GM23338 (cell line): ENCODE data around the gene SFRP5. TPM values are rescaled to one million over a fixed set of nuclear protein-coding genes. Genes with fewer than 3 reads are reported as not detected.

Experiments
- ATAC-seq: fragments of 200-7000 bp; cut with Tn5 transposase; 3 replicates; pipeline ENCODE4 v1.9.1; 2020
- DNase-seq: peaks from one replicate; pipeline ENCODE4 v3.0.0-alpha.2; 2015; ENCODE audit warnings: low spot score
- H2AFZ ChIP-seq: fragments of 200-600 bp; sonication (generic); 2 replicates; pipeline ENCODE4 v1.8.0; 2016; ENCODE audit warnings: antibody characterized with exemption, mild to moderate bottlenecking, moderate library complexity
- H3F3A ChIP-seq: fragments of 200-600 bp; sonication (generic); replicated peaks from 2 replicates; pipeline ENCODE4 v1.8.0; 2017; ENCODE audit warnings: antibody characterized with exemption, mixed run types, low read depth
- H3K27ac ChIP-seq: fragments of 200-600 bp; sonication (generic); 2 replicates; pipeline ENCODE4 v1.6.1; 2016; ENCODE audit warnings: low read depth
- H3K27me3 ChIP-seq: fragments of 200-600 bp; sonication (generic); 2 replicates; pipeline ENCODE4 v1.8.0; 2016; ENCODE audit warnings: mild to moderate bottlenecking, mixed run types, moderate library complexity; ENCODE audit not compliant: insufficient read depth
- H3K36me3 ChIP-seq: fragments of 200-600 bp; sonication (generic); 2 replicates; pipeline ENCODE4 v1.8.0; 2016; ENCODE audit warnings: mild to moderate bottlenecking; ENCODE audit not compliant: insufficient read depth
- H3K4me1 ChIP-seq: fragments of 200-600 bp; sonication (generic); 2 replicates; pipeline ENCODE4 v1.8.0; 2016; ENCODE audit warnings: mild to moderate bottlenecking, moderate library complexity; ENCODE audit not compliant: insufficient read depth
- H3K4me2 ChIP-seq: fragments of 200-600 bp; sonication (generic); 2 replicates; pipeline ENCODE4 v1.7.1; 2017; ENCODE audit warnings: mixed run types
- H3K4me3 ChIP-seq: fragments of 200-600 bp; sonication (generic); 2 replicates; pipeline ENCODE4 v1.6.1; 2016; ENCODE audit warnings: mixed run types
- H3K79me2 ChIP-seq: fragments of 200-600 bp; sonication (generic); replicated peaks from 2 replicates; pipeline ENCODE4 v1.8.0; 2017; ENCODE audit warnings: mild to moderate bottlenecking; ENCODE audit not compliant: insufficient read depth
- H3K9me2 ChIP-seq: fragments of 200-600 bp; sonication (generic); 2 replicates; pipeline ENCODE4 v1.8.0; 2017; ENCODE audit not compliant: insufficient read depth
- H4K20me1 ChIP-seq: fragments of 200-600 bp; sonication (generic); replicated peaks from 2 replicates; pipeline ENCODE4 v1.8.0; 2017; ENCODE audit warnings: mild to moderate bottlenecking; ENCODE audit not compliant: insufficient read depth
- H3K27ac Mint-ChIP-seq: 2 replicates; pipeline ENCODE4 v1.8.0; 2020; ENCODE audit warnings: inconsistent platforms, mild to moderate bottlenecking, moderate library complexity, mixed read lengths
- H3K27me3 Mint-ChIP-seq: 3 replicates; pipeline ENCODE4 v1.8.0; 2022; ENCODE audit warnings: low read depth, mild to moderate bottlenecking, moderate library complexity, mixed read lengths, inconsistent platforms; ENCODE audit not compliant: insufficient read depth, poor library complexity
- H3K36me3 Mint-ChIP-seq: 3 replicates; pipeline ENCODE4 v1.8.0; 2021; ENCODE audit warnings: low read depth, mild to moderate bottlenecking, inconsistent platforms, moderate library complexity, mixed read lengths
- H3K4me1 Mint-ChIP-seq: 3 replicates; pipeline ENCODE4 v1.8.0; 2020; ENCODE audit warnings: mild to moderate bottlenecking, inconsistent platforms, mixed read lengths
- H3K4me3 Mint-ChIP-seq: 3 replicates; pipeline ENCODE4 v1.8.0; 2021; ENCODE audit warnings: moderate library complexity, mild to moderate bottlenecking, inconsistent platforms, mixed read lengths
- H3K9me3 Mint-ChIP-seq: 3 replicates; pipeline ENCODE4 v1.8.0; 2020; ENCODE audit warnings: moderate library complexity, mild to moderate bottlenecking, inconsistent platforms, mixed read lengths
- CREB1 ChIP-seq: fragments of 250-450 bp; sonication (Bioruptor Pico); IDR thresholded peaks from 2 replicates; pipeline ENCODE4 v1.5.0; 2020; ENCODE audit warnings: low read depth, mild to moderate bottlenecking, moderate library complexity
- EZH2 ChIP-seq: fragments of 200-600 bp; sonication (generic); IDR thresholded peaks from one replicate; pipeline ENCODE4 v1.8.0; 2017; ENCODE audit warnings: antibody characterized with exemption, mild to moderate bottlenecking, low read depth; ENCODE audit not compliant: unreplicated experiment
- EZH2phosphoT487 ChIP-seq: fragments of 200-600 bp; sonication (generic); IDR thresholded peaks from one replicate; pipeline ENCODE4 v1.8.1; 2018; ENCODE audit warnings: antibody characterized with exemption; ENCODE audit not compliant: unreplicated experiment
- JUNB ChIP-seq: IDR thresholded peaks from one replicate; pipeline ENCODE4 v1.6.1; 2016; ENCODE audit warnings: antibody characterized with exemption; ENCODE audit not compliant: unreplicated experiment
- NANOG ChIP-seq: IDR thresholded peaks from 2 replicates; pipeline ENCODE4 v1.6.1; 2016; ENCODE audit warnings: antibody characterized with exemption, borderline replicate concordance
- POLR2AphosphoS5 ChIP-seq: IDR thresholded peaks from 2 replicates; pipeline ENCODE4 v1.6.1; 2016; ENCODE audit warnings: antibody characterized with exemption, low read depth
- STAT1 ChIP-seq: IDR thresholded peaks from one replicate; pipeline ENCODE4 v1.6.1; 2016; ENCODE audit warnings: antibody characterized with exemption; ENCODE audit not compliant: unreplicated experiment
- ZNF114 ChIP-seq: fragments of 250-450 bp; sonication (Bioruptor Pico); IDR thresholded peaks from 2 replicates; pipeline ENCODE4 v1.5.0; 2020; ENCODE audit warnings: mild to moderate bottlenecking, moderate library complexity
- ZNF331 ChIP-seq: fragments of 250-450 bp; sonication (Bioruptor Pico); IDR thresholded peaks from 2 replicates; pipeline ENCODE4 v1.5.0; 2020; ENCODE audit warnings: low read depth, mild to moderate bottlenecking, moderate library complexity
- polyA plus RNA-seq: library from polyadenylated mRNA; unstranded; fragments of >200 nt; fragmentation: Nextera tagmentation; extraction: Ambion mirVana; gene quantifications from 2 replicates; pipeline ENCODE4 v1.2.1, GENCODE V29; 2016
- total RNA-seq: library from RNA; depleted of rRNA; stranded (reverse); fragments of >200 nt; shearing (Covaris generic); gene quantifications from 2 replicates; pipeline ENCODE4 v1.2.3, GENCODE V29; 2014
- TF ChIP-seq, protein P1 (sequence below): IDR thresholded peaks from one replicate; pipeline ENCODE4 v1.6.1; 2018; ENCODE audit warnings: antibody characterized with exemption; ENCODE audit not compliant: unreplicated experiment
- TF ChIP-seq, protein P2 (sequence below), 2 experiments: fragments of 200-600 bp in 1 of 2; sonication (generic) in 1 of 2; conservative IDR thresholded peaks; 2 replicates each; pipeline versions ENCODE4 v1.5.1 to v1.6.1; 2016 to 2017; ENCODE audit warnings: antibody characterized with exemption in 2 of 2, low read depth in 2 of 2, mild to moderate bottlenecking in 2 of 2, moderate library complexity in 1 of 2
- TF ChIP-seq, protein P3 (sequence below): IDR thresholded peaks from 2 replicates; pipeline ENCODE4 v1.6.1; 2016; ENCODE audit warnings: antibody characterized with exemption

SFRP5 gene
- total and polyA plus RNA-seq, 2 experiments from 2014 or later: 2.4 to 3.5 TPM

DNA sequence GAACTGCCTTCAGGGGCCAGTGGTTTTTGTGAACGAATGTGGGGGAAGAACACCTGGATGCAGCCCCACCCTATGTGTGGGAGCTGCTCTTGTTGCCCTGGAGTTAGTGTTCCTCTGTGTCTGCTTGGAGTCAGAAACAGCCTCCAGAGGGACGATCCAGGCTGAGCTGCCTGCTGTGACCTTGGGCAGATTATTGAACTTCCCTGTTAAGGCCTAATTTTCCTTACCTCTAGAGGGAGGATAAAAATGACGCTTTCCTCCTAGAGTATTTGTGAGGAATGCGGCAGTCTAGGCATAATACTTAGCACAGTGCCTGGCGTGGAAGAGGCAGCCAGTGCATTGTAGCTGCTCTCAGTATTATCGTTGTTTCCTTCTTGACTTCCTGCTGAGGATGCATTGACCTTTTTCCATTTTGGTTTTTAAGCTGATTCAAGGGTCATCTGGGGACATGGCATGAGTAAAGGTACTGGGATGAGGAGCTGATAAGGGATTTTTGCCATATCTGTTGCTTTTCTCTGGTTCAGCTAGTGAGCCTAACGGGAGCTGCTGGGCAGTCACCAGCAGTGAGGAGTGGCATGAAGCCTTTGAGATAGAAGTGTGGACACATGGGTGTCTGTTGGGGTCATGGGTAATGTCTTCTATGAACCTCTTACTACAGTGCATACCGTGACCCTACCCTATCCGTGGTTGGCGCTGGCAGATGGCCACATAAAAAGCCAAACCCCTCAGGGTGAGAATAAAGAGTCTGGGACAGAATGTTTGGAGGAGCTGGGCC lies 28.4 kb downstream of the SFRP5 start (continued):
- TF ChIP-seq, protein P1, sequence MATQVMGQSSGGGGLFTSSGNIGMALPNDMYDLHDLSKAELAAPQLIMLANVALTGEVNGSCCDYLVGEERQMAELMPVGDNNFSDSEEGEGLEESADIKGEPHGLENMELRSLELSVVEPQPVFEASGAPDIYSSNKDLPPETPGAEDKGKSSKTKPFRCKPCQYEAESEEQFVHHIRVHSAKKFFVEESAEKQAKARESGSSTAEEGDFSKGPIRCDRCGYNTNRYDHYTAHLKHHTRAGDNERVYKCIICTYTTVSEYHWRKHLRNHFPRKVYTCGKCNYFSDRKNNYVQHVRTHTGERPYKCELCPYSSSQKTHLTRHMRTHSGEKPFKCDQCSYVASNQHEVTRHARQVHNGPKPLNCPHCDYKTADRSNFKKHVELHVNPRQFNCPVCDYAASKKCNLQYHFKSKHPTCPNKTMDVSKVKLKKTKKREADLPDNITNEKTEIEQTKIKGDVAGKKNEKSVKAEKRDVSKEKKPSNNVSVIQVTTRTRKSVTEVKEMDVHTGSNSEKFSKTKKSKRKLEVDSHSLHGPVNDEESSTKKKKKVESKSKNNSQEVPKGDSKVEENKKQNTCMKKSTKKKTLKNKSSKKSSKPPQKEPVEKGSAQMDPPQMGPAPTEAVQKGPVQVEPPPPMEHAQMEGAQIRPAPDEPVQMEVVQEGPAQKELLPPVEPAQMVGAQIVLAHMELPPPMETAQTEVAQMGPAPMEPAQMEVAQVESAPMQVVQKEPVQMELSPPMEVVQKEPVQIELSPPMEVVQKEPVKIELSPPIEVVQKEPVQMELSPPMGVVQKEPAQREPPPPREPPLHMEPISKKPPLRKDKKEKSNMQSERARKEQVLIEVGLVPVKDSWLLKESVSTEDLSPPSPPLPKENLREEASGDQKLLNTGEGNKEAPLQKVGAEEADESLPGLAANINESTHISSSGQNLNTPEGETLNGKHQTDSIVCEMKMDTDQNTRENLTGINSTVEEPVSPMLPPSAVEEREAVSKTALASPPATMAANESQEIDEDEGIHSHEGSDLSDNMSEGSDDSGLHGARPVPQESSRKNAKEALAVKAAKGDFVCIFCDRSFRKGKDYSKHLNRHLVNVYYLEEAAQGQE: no peak
- TF ChIP-seq EZH2: no peak

DNA sequence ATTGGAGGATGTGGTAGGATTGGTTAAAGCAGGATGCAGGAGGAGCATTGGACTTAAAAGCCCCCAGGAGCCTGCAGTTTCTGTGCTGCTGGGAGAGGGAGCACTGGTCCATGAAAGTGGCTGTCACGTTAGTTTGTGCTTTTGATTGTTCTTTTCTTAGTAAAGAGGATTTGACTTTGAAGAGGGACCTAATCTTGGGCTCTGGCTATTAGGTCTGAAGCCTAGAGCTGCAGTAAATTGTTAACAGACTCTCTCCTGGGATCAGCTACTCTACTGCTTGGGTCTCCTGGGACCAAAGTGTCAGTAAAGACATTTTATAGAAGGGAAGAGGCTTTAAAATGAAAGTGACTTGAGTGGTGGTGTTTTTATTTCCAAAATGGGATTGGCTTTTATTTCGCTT lies 31.2 kb downstream of the SFRP5 start:
- peaks cover 18% of the 10 kb centered on the region for H4K20me1 ChIP-seq
- H3K4me1 Mint-ChIP-seq: peaks cover 11% of the 10 kb centered on the region
- TF ChIP-seq, protein P2, sequence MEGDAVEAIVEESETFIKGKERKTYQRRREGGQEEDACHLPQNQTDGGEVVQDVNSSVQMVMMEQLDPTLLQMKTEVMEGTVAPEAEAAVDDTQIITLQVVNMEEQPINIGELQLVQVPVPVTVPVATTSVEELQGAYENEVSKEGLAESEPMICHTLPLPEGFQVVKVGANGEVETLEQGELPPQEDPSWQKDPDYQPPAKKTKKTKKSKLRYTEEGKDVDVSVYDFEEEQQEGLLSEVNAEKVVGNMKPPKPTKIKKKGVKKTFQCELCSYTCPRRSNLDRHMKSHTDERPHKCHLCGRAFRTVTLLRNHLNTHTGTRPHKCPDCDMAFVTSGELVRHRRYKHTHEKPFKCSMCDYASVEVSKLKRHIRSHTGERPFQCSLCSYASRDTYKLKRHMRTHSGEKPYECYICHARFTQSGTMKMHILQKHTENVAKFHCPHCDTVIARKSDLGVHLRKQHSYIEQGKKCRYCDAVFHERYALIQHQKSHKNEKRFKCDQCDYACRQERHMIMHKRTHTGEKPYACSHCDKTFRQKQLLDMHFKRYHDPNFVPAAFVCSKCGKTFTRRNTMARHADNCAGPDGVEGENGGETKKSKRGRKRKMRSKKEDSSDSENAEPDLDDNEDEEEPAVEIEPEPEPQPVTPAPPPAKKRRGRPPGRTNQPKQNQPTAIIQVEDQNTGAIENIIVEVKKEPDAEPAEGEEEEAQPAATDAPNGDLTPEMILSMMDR (conservative IDR thresholded peaks at IDR 0.05; ENCODE audit: low read depth in 2 of 2): no peak
- TF ChIP-seq JUNB (no peak), STAT1 (no peak), POLR2AphosphoS5 (no peak), EZH2 (no peak), CREB1 (CRISPR knock-in tag) (no peak), EZH2phosphoT487 (no peak), NANOG (no peak), ZNF331 (CRISPR knock-in tag) (no peak), ZNF114 (CRISPR knock-in tag) (no peak)
- TF ChIP-seq, protein P3, sequence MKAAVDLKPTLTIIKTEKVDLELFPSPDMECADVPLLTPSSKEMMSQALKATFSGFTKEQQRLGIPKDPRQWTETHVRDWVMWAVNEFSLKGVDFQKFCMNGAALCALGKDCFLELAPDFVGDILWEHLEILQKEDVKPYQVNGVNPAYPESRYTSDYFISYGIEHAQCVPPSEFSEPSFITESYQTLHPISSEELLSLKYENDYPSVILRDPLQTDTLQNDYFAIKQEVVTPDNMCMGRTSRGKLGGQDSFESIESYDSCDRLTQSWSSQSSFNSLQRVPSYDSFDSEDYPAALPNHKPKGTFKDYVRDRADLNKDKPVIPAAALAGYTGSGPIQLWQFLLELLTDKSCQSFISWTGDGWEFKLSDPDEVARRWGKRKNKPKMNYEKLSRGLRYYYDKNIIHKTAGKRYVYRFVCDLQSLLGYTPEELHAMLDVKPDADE: no peak
- TF ChIP-seq, protein P1: no peak

More for the DNA sequence above, 31.2 kb downstream of the SFRP5 start:
- H3K27ac ChIP-seq: no peak overlapping the region
- H2AFZ ChIP-seq: no peak overlapping the region
- Mint-ChIP-seq H3K4me3 (no peak overlapping the region), H3K36me3 (peaks cover 77% of the 10 kb centered on the region), H3K27me3 (peaks cover 21% of the 10 kb centered on the region), H3K27ac (no peak overlapping the region), H3K9me3 (peaks cover 13% of the 10 kb centered on the region)
- H3K9me2 ChIP-seq: peaks cover 10% of the 10 kb centered on the region; the same call in 1 of the 2 replicates
- peaks cover 6% of the 10 kb centered on the region for H3K4me1 ChIP-seq
- H3K27me3 ChIP-seq: peaks cover 11% of the 10 kb centered on the region
- H3K79me2 ChIP-seq: peaks cover 61% of the 10 kb centered on the region
- no peak overlapping the region for H3K4me3 ChIP-seq
- no peak overlapping the region for H3K4me2 ChIP-seq
- no peak for DNase-seq
- no peaks in the 10 kb centered on the region for H3F3A ChIP-seq
- H3K36me3 ChIP-seq: peaks cover 15% of the 10 kb centered on the region
- no peak for ATAC-seq
